SK-N-SH (cell line): ENCODE results near the gene ZFHX3.

Experiments
- EP300 ChIP-seq, 2 experiments: IDR thresholded peaks; 2 replicates each; pipeline versions ENCODE4 v1.4.0 to v1.6.1; 2012; ENCODE audit warnings: borderline replicate concordance in 1 of 2, low read depth in 1 of 2, low read length in 1 of 2
- FOXJ3 ChIP-seq: sonication (generic); formaldehyde crosslinking; IDR thresholded peaks from 2 replicates; pipeline ENCODE4 v1.5.1; 2020; ENCODE audit warnings: mild to moderate bottlenecking, missing genetic modification reagents
- FOXM1 ChIP-seq: IDR thresholded peaks from 2 replicates; pipeline ENCODE4 v1.4.0; 2012; ENCODE audit warnings: low read depth, mild to moderate bottlenecking
- IRF3 ChIP-seq: fragments of 150-350 bp; IDR thresholded peaks from 2 replicates; pipeline ENCODE4 v1.6.1; 2016; ENCODE audit warnings: mild to moderate bottlenecking, low read depth, low read length
- JUND ChIP-seq: IDR thresholded peaks from 2 replicates; pipeline ENCODE4 v1.4.0; 2012
- POLR2AphosphoS5 ChIP-seq: IDR thresholded peaks from 2 replicates; pipeline ENCODE4 v1.6.1; 2012; ENCODE audit warnings: low read depth, low read length
- REST ChIP-seq: IDR thresholded peaks from 2 replicates; pipeline ENCODE4 v1.6.1; 2012; ENCODE audit warnings: mild to moderate bottlenecking, low read depth, low read length, moderate library complexity
- SIN3A ChIP-seq: IDR thresholded peaks from 2 replicates; pipeline ENCODE4 v1.6.1; 2012; ENCODE audit warnings: low read depth, mild to moderate bottlenecking, low read length, moderate library complexity, borderline replicate concordance
- TAF1 ChIP-seq: IDR thresholded peaks from 2 replicates; pipeline ENCODE4 v1.6.1; 2012; ENCODE audit warnings: low read depth, mild to moderate bottlenecking, low read length, moderate library complexity, borderline replicate concordance
- TEAD4 ChIP-seq: IDR thresholded peaks from 2 replicates; pipeline ENCODE4 v1.4.0; 2012; ENCODE audit warnings: mild to moderate bottlenecking, borderline replicate concordance; ENCODE audit not compliant: insufficient read depth
- TF ChIP-seq, protein P1 (sequence below): fragments of 200-600 bp; sonication (generic); IDR thresholded peaks from 2 replicates; pipeline ENCODE4 v1.6.1; 2017; ENCODE audit warnings: antibody characterized with exemption, mild to moderate bottlenecking, moderate library complexity
- TF ChIP-seq, protein P2 (sequence below): IDR thresholded peaks from 2 replicates; pipeline ENCODE4 v1.4.0; 2012; ENCODE audit warnings: low read depth
- TF ChIP-seq, protein P3 (sequence below): fragments of 150-350 bp; IDR thresholded peaks from 2 replicates; pipeline ENCODE4 v1.6.1; 2017; ENCODE audit warnings: antibody characterized with exemption, low read length, low read depth, borderline replicate concordance

GRCh38 chr16:72824761-72825160, 223.2 kb downstream of the ZFHX3 start:
- TF ChIP-seq IRF3 (no peak), TEAD4 (no peak), JUND (no peak), POLR2AphosphoS5 (no peak), EP300 (IDR thresholded peaks at IDR 0.05; ENCODE audit: borderline replicate concordance in 1 of 2, low read depth in 1 of 2, low read length in 1 of 2) (no peak), FOXM1 (no peak), TAF1 (no peak), SIN3A (no peak), FOXJ3 (CRISPR knock-in tag) (no peak), REST (no peak)
- TF ChIP-seq, protein P1, sequence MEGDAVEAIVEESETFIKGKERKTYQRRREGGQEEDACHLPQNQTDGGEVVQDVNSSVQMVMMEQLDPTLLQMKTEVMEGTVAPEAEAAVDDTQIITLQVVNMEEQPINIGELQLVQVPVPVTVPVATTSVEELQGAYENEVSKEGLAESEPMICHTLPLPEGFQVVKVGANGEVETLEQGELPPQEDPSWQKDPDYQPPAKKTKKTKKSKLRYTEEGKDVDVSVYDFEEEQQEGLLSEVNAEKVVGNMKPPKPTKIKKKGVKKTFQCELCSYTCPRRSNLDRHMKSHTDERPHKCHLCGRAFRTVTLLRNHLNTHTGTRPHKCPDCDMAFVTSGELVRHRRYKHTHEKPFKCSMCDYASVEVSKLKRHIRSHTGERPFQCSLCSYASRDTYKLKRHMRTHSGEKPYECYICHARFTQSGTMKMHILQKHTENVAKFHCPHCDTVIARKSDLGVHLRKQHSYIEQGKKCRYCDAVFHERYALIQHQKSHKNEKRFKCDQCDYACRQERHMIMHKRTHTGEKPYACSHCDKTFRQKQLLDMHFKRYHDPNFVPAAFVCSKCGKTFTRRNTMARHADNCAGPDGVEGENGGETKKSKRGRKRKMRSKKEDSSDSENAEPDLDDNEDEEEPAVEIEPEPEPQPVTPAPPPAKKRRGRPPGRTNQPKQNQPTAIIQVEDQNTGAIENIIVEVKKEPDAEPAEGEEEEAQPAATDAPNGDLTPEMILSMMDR: no peak
- TF ChIP-seq, protein P2, sequence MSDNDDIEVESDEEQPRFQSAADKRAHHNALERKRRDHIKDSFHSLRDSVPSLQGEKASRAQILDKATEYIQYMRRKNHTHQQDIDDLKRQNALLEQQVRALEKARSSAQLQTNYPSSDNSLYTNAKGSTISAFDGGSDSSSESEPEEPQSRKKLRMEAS: no peak
- TF ChIP-seq, protein P3, sequence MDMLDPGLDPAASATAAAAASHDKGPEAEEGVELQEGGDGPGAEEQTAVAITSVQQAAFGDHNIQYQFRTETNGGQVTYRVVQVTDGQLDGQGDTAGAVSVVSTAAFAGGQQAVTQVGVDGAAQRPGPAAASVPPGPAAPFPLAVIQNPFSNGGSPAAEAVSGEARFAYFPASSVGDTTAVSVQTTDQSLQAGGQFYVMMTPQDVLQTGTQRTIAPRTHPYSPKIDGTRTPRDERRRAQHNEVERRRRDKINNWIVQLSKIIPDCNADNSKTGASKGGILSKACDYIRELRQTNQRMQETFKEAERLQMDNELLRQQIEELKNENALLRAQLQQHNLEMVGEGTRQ: no peak
